GM23338 (cell line): ENCODE data around the gene SDR39U1. TPM values are rescaled to one million over a fixed set of nuclear protein-coding genes. Genes with fewer than 3 reads are reported as not detected.

Experiments used
- ATAC-seq: fragments of 200-7000 bp; cut with Tn5 transposase; 3 replicates; pipeline ENCODE4 v1.9.1; 2020
- DNase-seq: peaks from one replicate; pipeline ENCODE4 v3.0.0-alpha.2; 2015; ENCODE audit warnings: low spot score
- H2AFZ ChIP-seq: fragments of 200-600 bp; sonication (generic); 2 replicates; pipeline ENCODE4 v1.8.0; 2016; ENCODE audit warnings: antibody characterized with exemption, mild to moderate bottlenecking, moderate library complexity
- H3F3A ChIP-seq: fragments of 200-600 bp; sonication (generic); replicated peaks from 2 replicates; pipeline ENCODE4 v1.8.0; 2017; ENCODE audit warnings: antibody characterized with exemption, mixed run types, low read depth
- H3K27ac ChIP-seq: fragments of 200-600 bp; sonication (generic); 2 replicates; pipeline ENCODE4 v1.6.1; 2016; ENCODE audit warnings: low read depth
- H3K27me3 ChIP-seq: fragments of 200-600 bp; sonication (generic); 2 replicates; pipeline ENCODE4 v1.8.0; 2016; ENCODE audit warnings: mild to moderate bottlenecking, mixed run types, moderate library complexity; ENCODE audit not compliant: insufficient read depth
- H3K36me3 ChIP-seq: fragments of 200-600 bp; sonication (generic); 2 replicates; pipeline ENCODE4 v1.8.0; 2016; ENCODE audit warnings: mild to moderate bottlenecking; ENCODE audit not compliant: insufficient read depth
- H3K4me1 ChIP-seq: fragments of 200-600 bp; sonication (generic); 2 replicates; pipeline ENCODE4 v1.8.0; 2016; ENCODE audit warnings: mild to moderate bottlenecking, moderate library complexity; ENCODE audit not compliant: insufficient read depth
- H3K4me2 ChIP-seq: fragments of 200-600 bp; sonication (generic); 2 replicates; pipeline ENCODE4 v1.7.1; 2017; ENCODE audit warnings: mixed run types
- H3K4me3 ChIP-seq: fragments of 200-600 bp; sonication (generic); 2 replicates; pipeline ENCODE4 v1.6.1; 2016; ENCODE audit warnings: mixed run types
- H3K79me2 ChIP-seq: fragments of 200-600 bp; sonication (generic); replicated peaks from 2 replicates; pipeline ENCODE4 v1.8.0; 2017; ENCODE audit warnings: mild to moderate bottlenecking; ENCODE audit not compliant: insufficient read depth
- H3K9me2 ChIP-seq: fragments of 200-600 bp; sonication (generic); 2 replicates; pipeline ENCODE4 v1.8.0; 2017; ENCODE audit not compliant: insufficient read depth
- H4K20me1 ChIP-seq: fragments of 200-600 bp; sonication (generic); replicated peaks from 2 replicates; pipeline ENCODE4 v1.8.0; 2017; ENCODE audit warnings: mild to moderate bottlenecking; ENCODE audit not compliant: insufficient read depth
- H3K27ac Mint-ChIP-seq: 2 replicates; pipeline ENCODE4 v1.8.0; 2020; ENCODE audit warnings: inconsistent platforms, mild to moderate bottlenecking, moderate library complexity, mixed read lengths
- H3K27me3 Mint-ChIP-seq: 3 replicates; pipeline ENCODE4 v1.8.0; 2022; ENCODE audit warnings: low read depth, mild to moderate bottlenecking, moderate library complexity, mixed read lengths, inconsistent platforms; ENCODE audit not compliant: insufficient read depth, poor library complexity
- H3K36me3 Mint-ChIP-seq: 3 replicates; pipeline ENCODE4 v1.8.0; 2021; ENCODE audit warnings: low read depth, mild to moderate bottlenecking, inconsistent platforms, moderate library complexity, mixed read lengths
- H3K4me1 Mint-ChIP-seq: 3 replicates; pipeline ENCODE4 v1.8.0; 2020; ENCODE audit warnings: mild to moderate bottlenecking, inconsistent platforms, mixed read lengths
- H3K4me3 Mint-ChIP-seq: 3 replicates; pipeline ENCODE4 v1.8.0; 2021; ENCODE audit warnings: moderate library complexity, mild to moderate bottlenecking, inconsistent platforms, mixed read lengths
- H3K9me3 Mint-ChIP-seq: 3 replicates; pipeline ENCODE4 v1.8.0; 2020; ENCODE audit warnings: moderate library complexity, mild to moderate bottlenecking, inconsistent platforms, mixed read lengths
- CTCF ChIP-seq, 2 experiments: fragments of 200-600 bp in 1 of 2; sonication (generic) in 1 of 2; conservative IDR thresholded peaks; 2 replicates each; pipeline versions ENCODE4 v1.5.1 to v1.6.1; 2016 to 2017; ENCODE audit warnings: antibody characterized with exemption in 2 of 2, low read depth in 2 of 2, mild to moderate bottlenecking in 2 of 2, moderate library complexity in 1 of 2
- ETS1 ChIP-seq: IDR thresholded peaks from 2 replicates; pipeline ENCODE4 v1.6.1; 2016; ENCODE audit warnings: antibody characterized with exemption
- NANOG ChIP-seq: IDR thresholded peaks from 2 replicates; pipeline ENCODE4 v1.6.1; 2016; ENCODE audit warnings: antibody characterized with exemption, borderline replicate concordance
- POLR2AphosphoS5 ChIP-seq: IDR thresholded peaks from 2 replicates; pipeline ENCODE4 v1.6.1; 2016; ENCODE audit warnings: antibody characterized with exemption, low read depth
- REST ChIP-seq: IDR thresholded peaks from one replicate; pipeline ENCODE4 v1.6.1; 2018; ENCODE audit warnings: antibody characterized with exemption; ENCODE audit not compliant: unreplicated experiment
- ZNF114 ChIP-seq: fragments of 250-450 bp; sonication (Bioruptor Pico); IDR thresholded peaks from 2 replicates; pipeline ENCODE4 v1.5.0; 2020; ENCODE audit warnings: mild to moderate bottlenecking, moderate library complexity
- ZNF331 ChIP-seq: fragments of 250-450 bp; sonication (Bioruptor Pico); IDR thresholded peaks from 2 replicates; pipeline ENCODE4 v1.5.0; 2020; ENCODE audit warnings: low read depth, mild to moderate bottlenecking, moderate library complexity
- ZNF462 ChIP-seq: fragments of 250-450 bp; sonication (Bioruptor Pico); IDR thresholded peaks from 2 replicates; pipeline ENCODE4 v1.5.0; 2020; ENCODE audit warnings: mild to moderate bottlenecking, moderate library complexity
- polyA plus RNA-seq: library from polyadenylated mRNA; unstranded; fragments of >200 nt; fragmentation: Nextera tagmentation; extraction: Ambion mirVana; gene quantifications from 2 replicates; pipeline ENCODE4 v1.2.1, GENCODE V29; 2016
- total RNA-seq: library from RNA; depleted of rRNA; stranded (reverse); fragments of >200 nt; shearing (Covaris generic); gene quantifications from 2 replicates; pipeline ENCODE4 v1.2.3, GENCODE V29; 2014

The SDR39U1 gene
- total and polyA plus RNA-seq, 2 experiments from 2014 or later = 22.9 to 66.5 TPM

- H3K27ac ChIP-seq = no peak overlapping the region
- peaks cover 4% of the 10 kb centered on the region for H3K27me3 Mint-ChIP-seq
- ATAC-seq = no peak
- TF ChIP-seq ZNF462 (CRISPR knock-in tag) = no peak
- no peak for TF ChIP-seq ZNF331
- no peak for TF ChIP-seq ZNF114
- TF ChIP-seq POLR2AphosphoS5 = no peak
- TF ChIP-seq CTCF (conservative IDR thresholded peaks at IDR 0.05; ENCODE audit: low read depth in 2 of 2) = no peak
- TF ChIP-seq ETS1 = no peak
- no peak for TF ChIP-seq REST
- no peak for TF ChIP-seq NANOG
- H3K27me3 ChIP-seq = no peaks in the 10 kb centered on the region
- no peaks in the 10 kb centered on the region for H3K4me1 ChIP-seq
- no peaks in the 10 kb centered on the region for H4K20me1 ChIP-seq
- H3K36me3 ChIP-seq = no peaks in the 10 kb centered on the region
- H2AFZ ChIP-seq = no peak overlapping the region
- no peaks in the 10 kb centered on the region for H3K79me2 ChIP-seq
- no peak overlapping the region for H3K4me3 Mint-ChIP-seq
- no peak overlapping the region for H3K4me3 ChIP-seq
- H3F3A ChIP-seq = no peaks in the 10 kb centered on the region
- no peak overlapping the region for H3K4me2 ChIP-seq
- H3K27ac Mint-ChIP-seq = no peak overlapping the region
- no peaks in the 10 kb centered on the region for H3K9me3 Mint-ChIP-seq
- DNase-seq = no peak
- H3K4me1 Mint-ChIP-seq = peaks cover under 1% of the 10 kb centered on the region; the same call in 1 of the 3 replicates
- H3K36me3 Mint-ChIP-seq = peaks cover 5% of the 10 kb centered on the region; the same call in 1 of the 3 replicates
- no peaks in the 10 kb centered on the region for H3K9me2 ChIP-seq
These were observed 32.6 kb downstream of the SDR39U1 start for GRCh38 chr14:24409956-24410355.
